ENCODE results near the gene HLA-DMA. TPM values are rescaled to one million over a fixed set of nuclear protein-coding genes. Genes with fewer than 3 reads are reported as not detected.

The HLA-DMA gene
- total and polyA plus RNA-seq, 9 of the 15 experiments (the other 6 are each of a cell fraction or from before 2014, with no cell fraction given) = 0.13 to 0.83 (median 0.51) TPM

GRCh38 chr6:32972353-32973143, 19.7 kb upstream of the HLA-DMA start (continued):
- TF ChIP-seq ZBTB11 (CRISPR knock-in tag; IDR thresholded peaks at IDR 0.05) = no peak
- TF ChIP-seq ZNF41 (CRISPR knock-in tag; conservative IDR thresholded peaks at IDR 0.05) = no peak
- TF ChIP-seq NONO (IDR thresholded peaks at IDR 0.05; ENCODE audit: low read depth in 2 of 2, low read length in 1 of 2) = peak in 1 of 2 experiments; percentile 54; a peak in 1 of 4 replicates
- TF ChIP-seq CREM (IDR thresholded peaks at IDR 0.05; ENCODE audit: low read depth) = peak; percentile 44; the same call in 1 of the 2 replicates
- no peak for TF ChIP-seq SREBF1 (IDR thresholded peaks at IDR 0.05; ENCODE audit: borderline replicate concordance, low read depth, low read length)
- TF ChIP-seq BRD4 (IDR thresholded peaks at IDR 0.05) = peak; percentile 99
- no peak for TF ChIP-seq ZNF75A (CRISPR knock-in tag; IDR thresholded peaks at IDR 0.05)
- TF ChIP-seq, protein P1, sequence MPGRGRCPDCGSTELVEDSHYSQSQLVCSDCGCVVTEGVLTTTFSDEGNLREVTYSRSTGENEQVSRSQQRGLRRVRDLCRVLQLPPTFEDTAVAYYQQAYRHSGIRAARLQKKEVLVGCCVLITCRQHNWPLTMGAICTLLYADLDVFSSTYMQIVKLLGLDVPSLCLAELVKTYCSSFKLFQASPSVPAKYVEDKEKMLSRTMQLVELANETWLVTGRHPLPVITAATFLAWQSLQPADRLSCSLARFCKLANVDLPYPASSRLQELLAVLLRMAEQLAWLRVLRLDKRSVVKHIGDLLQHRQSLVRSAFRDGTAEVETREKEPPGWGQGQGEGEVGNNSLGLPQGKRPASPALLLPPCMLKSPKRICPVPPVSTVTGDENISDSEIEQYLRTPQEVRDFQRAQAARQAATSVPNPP (IDR thresholded peaks at IDR 0.05; ENCODE audit: borderline replicate concordance, insufficient read depth, insufficient read length) = no peak
- TF ChIP-seq NFE2L1 (tag; IDR thresholded peaks at IDR 0.05; ENCODE audit: borderline replicate concordance, low read depth) = no peak
- TF ChIP-seq, protein P2, sequence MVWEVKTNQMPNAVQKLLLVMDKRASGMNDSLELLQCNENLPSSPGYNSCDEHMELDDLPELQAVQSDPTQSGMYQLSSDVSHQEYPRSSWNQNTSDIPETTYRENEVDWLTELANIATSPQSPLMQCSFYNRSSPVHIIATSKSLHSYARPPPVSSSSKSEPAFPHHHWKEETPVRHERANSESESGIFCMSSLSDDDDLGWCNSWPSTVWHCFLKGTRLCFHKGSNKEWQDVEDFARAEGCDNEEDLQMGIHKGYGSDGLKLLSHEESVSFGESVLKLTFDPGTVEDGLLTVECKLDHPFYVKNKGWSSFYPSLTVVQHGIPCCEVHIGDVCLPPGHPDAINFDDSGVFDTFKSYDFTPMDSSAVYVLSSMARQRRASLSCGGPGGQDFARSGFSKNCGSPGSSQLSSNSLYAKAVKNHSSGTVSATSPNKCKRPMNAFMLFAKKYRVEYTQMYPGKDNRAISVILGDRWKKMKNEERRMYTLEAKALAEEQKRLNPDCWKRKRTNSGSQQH (CRISPR knock-in tag; IDR thresholded peaks at IDR 0.05) = no peak
- peak; percentile 8 for TF ChIP-seq SMAD1 (IDR thresholded peaks at IDR 0.05; ENCODE audit: low read depth, low read length, partially characterized antibody)
- TF ChIP-seq, protein P3, sequence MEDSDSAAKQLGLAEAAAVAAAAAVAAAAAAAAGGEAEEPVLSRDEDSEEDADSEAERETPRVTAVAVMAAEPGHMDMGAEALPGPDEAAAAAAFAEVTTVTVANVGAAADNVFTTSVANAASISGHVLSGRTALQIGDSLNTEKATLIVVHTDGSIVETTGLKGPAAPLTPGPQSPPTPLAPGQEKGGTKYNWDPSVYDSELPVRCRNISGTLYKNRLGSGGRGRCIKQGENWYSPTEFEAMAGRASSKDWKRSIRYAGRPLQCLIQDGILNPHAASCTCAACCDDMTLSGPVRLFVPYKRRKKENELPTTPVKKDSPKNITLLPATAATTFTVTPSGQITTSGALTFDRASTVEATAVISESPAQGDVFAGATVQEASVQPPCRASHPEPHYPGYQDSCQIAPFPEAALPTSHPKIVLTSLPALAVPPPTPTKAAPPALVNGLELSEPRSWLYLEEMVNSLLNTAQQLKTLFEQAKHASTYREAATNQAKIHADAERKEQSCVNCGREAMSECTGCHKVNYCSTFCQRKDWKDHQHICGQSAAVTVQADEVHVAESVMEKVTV (CRISPR knock-in tag; IDR thresholded peaks at IDR 0.05) = no peak
- peak; percentile 57 for TF ChIP-seq PCBP1 (IDR thresholded peaks at IDR 0.05; ENCODE audit: low read depth, low read length, poor library complexity, severe bottlenecking)
- TF ChIP-seq, protein P4, sequence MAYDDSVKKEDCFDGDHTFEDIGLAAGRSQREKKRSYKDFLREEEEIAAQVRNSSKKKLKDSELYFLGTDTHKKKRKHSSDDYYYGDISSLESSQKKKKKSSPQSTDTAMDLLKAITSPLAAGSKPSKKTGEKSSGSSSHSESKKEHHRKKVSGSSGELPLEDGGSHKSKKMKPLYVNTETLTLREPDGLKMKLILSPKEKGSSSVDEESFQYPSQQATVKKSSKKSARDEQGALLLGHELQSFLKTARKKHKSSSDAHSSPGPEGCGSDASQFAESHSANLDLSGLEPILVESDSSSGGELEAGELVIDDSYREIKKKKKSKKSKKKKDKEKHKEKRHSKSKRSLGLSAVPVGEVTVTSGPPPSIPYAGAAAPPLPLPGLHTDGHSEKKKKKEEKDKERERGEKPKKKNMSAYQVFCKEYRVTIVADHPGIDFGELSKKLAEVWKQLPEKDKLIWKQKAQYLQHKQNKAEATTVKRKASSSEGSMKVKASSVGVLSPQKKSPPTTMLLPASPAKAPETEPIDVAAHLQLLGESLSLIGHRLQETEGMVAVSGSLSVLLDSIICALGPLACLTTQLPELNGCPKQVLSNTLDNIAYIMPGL (CRISPR knock-in tag; IDR thresholded peaks at IDR 0.05) = peak; percentile 80
- TF ChIP-seq CBFA2T2 (conservative IDR thresholded peaks at IDR 0.05) = no peak
- TF ChIP-seq CBX1 (IDR thresholded peaks at IDR 0.05; ENCODE audit: low read depth) = peak; percentile 16; the same call in 1 of the 2 replicates
- TF ChIP-seq ZNF780A (CRISPR knock-in tag; IDR thresholded peaks at IDR 0.05) = no peak; the same call in 1 of the 2 replicates

Data from K562 (cell line).